Activated T-helper 9 cell treated with anti-CD3 and anti-CD28 coated beads, Interleukin-2, amount 50 U/mL, for 16 hours (primary cell): ENCODE data around the gene CCN2.

Source experiments
- DNase-seq: peaks from one replicate; pipeline ENCODE4 v3.0.0-alpha.2; 2020; ENCODE audit warnings: low read depth

The CCN2 gene

DNA sequence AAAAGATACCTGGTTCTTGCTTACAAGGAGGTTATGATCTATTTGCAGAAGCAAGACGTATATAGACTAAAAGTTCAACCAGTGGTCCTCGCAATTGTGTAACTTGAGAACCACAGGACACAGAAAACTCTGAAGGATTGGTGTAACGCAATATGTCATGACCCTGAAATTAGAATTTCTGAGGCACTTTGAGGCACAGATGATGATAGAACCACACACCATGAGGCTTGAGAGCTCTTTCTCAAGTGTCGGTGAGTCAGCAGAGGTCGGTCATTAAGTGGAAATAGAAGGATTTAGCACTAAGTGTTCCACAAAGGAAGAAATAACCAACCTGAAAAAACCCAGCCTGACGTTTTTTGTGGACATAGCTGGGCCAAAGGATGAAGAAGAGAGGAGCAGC, 15.3 kb upstream of the CCN2 start:
- no peak for DNase-seq

DNA sequence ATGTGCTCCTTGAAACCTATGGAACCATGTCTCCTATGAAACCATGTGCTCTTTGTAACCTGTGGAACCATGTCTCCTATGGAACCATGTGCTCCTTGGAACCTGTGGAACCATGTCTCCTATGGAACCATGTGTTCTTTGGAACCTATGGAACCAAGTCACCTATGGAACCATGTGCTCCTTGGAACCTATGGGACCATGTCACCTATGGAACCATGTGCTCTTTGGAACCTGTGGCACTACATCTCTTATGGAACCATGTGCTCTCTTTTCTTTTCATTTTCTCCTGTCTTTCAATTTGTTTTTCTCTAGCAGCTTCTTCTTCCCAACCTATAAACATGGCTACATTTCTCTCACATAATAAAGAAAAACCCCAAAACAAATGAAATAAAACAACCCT, 11.9 kb upstream of the CCN2 start:
- no peak for DNase-seq

DNA sequence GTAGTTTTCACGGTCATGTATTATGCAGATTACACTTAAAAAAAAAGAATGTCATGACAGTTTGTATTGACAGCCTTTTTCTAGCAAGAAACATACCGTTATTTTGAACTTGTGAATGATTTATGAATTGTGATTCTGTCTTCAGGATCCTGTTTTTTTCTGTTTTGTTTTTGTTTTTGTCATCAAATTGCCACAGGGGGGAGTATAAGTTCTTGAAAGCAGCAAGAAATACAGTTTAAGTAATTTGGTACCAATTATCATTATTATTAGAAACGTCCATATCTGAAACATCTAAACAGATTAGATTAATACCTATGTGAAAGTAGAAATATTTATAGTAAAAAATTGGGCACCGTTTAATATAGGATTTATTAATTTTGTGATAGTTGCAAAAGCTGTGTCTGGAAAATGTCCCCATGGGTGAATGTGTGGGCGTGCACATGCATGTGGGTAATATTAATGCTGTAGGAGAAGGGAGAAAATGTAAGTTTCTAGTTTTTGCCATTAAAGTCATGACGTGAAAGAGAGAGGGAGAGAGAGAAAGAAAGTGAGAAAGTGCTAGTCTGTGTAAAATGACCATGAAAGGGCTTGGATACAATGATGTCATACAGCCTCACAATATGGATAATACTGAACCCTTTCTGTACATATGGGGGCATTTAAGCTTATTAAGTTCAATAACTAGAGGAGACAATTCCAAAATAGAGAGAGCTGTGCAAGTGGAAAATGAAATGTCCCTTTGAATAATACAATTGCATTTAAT, 9.4 kb upstream of the CCN2 start:
- no peak for DNase-seq

DNA sequence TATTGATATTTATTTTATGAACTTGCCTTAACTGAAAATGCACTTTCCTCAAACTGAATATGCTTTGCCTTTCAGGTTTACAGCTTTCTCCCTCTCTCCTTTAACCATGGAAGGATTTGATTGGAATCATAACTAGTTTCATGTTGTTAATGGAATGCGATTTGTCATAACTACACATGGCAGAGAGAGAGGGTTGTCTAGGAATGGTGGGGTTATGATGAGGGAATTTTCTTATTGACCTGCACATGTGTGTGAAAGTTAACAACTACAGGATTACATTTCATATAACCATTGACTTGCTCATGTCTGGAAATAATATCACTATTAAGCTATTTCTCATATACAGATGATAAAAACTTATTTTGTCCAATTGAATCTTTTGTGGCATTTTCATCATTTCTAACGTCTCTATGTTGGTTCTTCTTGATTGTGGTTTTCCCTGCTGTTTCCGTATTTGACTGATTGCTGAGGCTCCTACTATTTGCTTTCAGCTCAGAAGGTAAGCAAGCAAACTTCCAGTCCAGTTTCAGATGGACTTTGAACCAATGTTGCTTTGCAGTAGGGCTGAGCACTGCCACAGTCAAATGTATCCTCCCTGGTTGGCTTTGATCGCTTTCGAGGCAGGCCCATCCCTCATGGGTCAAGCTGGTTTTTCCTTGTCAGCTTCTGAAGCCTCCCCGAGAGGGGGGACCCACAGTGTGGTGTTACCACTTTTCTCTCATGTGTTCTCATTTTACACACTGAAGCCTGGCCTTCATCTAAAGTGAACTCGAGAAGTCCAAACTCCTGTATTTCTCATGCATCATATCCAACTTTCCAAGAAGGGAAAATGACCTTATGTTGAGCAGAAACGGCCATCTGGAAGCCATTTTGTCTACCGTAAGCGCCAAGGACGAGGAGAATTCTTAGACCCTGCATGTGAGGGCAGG, 7.6 kb upstream of the CCN2 start:
- no peak for DNase-seq

GRCh38 chr6:131958095-131958494, 6.9 kb upstream of the CCN2 start:
- DNase-seq = no peak

- DNase-seq = no peak
Observed at GRCh38 chr6:131955876-131956275, 4.7 kb upstream of the CCN2 start.

GRCh38 chr6:131955192-131955591, 4.0 kb upstream of the CCN2 start:
- DNase-seq = no peak

DNA sequence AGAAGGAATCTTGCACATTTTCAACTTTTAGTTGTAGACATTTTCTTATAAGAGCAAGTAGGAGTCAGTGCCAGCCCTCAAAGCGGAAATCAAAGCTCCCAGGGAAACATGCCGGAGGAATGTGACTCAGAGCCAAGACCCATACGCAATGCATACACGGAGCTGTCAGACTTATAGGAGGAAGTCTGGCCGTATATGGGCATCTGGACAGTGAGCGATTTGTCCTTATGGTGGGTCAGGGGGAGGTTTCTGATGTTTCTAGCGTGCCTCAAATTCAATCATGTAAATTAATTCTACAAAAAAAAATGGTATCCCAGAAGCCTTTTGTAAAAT, 3.6 kb upstream of the CCN2 start:
- no peak for DNase-seq

DNA sequence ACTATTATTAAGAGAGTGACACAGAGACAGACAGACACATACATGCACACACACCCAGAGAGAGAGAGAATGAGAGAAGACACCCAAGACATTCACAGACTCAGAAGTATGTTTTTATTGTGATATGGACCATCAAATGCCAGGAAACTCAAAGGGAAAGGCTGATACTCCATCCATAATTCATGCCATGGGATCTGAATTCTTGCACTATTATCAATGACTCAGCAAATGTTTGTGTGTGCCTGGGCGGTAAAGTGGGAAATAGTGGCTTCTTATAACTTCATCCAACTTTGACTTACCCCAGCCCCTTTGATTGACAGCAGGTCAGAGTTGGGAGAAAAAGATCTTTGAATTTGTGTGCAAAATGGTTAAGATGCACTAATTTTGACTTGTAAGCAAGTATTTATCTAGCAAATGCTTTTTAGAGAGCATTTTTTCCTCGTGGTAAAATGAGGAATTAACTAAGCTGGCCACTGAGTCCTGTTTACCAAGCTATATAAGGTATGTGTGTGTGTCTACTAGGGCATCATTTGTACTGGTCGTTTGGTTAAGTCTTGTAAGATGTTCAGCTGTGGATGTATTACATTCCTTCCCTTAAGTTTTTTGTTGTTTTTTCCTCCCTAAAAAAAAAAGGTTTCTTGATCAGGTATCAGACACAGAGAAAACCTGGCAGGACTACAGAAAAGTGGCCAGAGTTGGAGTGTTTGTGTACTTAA, 3.0 kb upstream of the CCN2 start:
- DNase-seq = no peak

DNA sequence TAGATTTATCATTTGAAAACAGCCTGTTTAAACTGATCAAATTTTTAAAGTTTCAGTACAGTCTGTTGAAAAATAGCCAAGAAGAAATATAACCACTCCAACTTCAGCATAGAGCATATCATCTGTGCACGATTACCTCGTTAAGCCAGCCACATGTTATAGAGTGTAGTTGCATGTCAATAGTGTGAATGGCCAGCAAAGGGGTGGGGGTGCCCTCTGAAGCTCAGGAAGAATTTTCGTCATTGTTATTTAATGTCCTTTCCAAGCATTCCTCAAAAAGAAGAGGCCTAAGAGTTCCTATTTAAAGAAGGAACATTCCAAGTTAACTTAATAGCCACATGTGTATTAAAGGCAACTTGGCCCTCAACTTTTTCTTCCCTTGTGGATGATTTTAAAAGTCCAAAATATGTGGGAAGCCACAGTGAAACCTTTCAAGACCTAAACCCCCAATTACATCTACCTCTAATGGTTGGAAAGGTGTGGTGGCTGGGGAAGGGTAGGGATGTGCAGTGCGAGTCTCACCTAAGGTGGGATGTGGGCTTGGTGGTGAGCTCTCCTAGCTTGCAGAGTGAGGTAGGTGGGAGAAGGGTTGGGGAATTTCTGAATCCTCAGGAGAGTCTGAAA, 1.8 kb upstream of the CCN2 start:
- no peak for DNase-seq

DNA sequence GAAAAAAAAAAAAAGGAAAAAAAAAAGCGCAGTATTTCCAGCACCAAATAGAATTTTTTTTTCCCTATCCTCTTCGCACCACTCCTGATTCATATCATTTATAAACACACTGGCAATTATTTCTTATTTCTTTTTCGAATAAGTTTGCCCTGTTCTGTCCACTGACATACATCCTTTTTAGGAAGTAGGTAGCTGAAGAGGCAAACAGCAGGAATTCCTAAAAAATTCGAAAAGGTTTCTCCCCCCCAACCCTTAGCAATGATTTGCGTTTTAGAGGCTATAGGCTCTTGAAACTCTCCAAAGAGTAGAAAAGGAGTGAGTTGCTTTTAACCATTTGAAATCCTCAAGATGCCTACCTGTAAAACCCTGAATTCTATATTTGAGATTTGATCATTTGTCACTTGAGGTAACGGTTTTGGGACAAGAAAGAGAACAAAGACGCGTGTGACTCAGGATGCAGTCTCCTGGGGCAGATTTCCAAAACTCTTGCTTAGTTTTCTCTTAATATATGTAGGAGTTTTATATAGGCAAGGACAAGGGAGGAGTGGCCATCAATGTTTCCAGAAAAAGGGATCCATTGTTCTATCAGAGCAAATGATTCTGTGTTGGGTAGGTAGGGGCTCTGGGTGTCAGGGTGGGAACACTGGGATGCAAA, 531 bp upstream of the CCN2 start:
- no peak for DNase-seq

DNA sequence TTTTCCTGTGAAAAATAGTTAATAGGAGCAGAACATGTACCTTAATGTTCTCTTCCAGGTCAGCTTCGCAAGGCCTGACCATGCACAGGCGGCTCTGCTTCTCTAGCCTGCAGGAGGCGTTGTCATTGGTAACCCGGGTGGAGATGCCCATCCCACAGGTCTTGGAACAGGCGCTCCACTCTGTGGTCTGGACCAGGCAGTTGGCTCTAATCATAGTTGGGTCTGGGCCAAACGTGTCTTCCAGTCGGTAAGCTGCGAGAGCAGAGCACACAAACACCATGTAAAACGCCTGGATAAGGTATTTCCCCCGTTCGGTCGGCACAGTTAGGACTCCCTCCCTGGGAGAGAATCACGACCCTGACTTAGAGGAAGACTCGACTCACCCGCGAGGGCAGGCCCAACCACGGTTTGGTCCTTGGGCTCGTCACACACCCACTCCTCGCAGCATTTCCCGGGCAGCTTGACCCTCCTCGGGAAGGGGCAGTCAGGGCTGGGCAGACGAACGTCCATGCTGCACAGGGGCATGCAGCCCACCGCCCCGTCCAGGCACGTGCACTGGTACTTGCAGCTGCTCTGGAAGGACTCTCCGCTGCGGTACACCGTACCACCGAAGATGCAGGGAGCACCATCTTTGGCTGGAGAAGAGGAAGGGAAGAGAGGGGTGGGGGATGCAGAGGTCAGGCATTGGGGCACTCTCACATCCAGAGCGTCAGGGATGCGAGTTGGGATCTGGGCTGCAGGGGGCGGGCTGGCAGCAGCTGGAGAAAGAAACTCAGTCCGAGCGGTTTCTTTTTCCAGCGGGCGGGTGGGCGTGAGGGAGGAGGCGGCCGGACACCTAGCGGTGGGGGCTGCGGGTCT, 1.0 kb downstream of the CCN2 start:
- no peak for DNase-seq

- no peak for DNase-seq
Observed at GRCh38 chr6:131949620-131949908, 1.6 kb downstream of the CCN2 start.

DNA sequence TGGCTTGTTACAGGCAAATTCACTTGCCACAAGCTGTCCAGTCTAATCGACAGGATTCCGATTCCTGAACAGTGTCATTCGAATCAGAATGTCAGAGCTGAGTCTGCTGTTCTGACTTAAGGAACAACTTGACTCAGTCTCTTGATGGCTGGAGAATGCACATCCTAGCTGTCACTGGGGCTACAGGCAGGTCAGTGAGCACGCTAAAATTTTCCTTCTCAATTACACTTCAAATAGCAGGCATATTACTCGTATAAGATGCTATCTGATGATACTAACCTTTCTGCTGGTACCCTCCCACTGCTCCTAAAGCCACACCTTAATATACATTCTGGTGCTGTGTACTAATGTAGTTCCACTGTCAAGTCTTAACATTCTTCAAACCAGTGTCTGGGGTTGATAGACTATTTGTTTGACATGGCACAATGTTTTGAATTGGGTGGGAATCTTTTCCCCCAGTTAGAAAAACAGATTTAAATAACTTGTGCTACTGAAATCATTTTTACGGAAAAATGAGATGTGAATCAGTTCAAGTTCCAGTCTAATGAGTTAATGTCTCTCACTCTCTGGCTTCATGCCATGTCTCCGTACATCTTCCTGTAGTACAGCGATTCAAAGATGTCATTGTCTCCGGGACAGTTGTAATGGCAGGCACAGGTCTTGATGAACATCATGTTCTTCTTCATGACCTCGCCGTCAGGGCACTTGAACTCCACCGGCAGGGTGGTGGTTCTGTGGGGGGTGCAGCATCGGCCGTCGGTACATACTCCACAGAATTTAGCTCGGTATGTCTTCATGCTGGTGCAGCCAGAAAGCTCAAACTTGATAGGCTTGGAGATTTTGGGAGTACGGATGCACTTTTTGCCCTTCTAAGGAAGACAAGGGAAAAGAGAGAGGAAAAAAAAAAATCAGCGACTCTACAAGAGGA, 2.2 kb downstream of the CCN2 start:
- DNase-seq = no peak

DNA sequence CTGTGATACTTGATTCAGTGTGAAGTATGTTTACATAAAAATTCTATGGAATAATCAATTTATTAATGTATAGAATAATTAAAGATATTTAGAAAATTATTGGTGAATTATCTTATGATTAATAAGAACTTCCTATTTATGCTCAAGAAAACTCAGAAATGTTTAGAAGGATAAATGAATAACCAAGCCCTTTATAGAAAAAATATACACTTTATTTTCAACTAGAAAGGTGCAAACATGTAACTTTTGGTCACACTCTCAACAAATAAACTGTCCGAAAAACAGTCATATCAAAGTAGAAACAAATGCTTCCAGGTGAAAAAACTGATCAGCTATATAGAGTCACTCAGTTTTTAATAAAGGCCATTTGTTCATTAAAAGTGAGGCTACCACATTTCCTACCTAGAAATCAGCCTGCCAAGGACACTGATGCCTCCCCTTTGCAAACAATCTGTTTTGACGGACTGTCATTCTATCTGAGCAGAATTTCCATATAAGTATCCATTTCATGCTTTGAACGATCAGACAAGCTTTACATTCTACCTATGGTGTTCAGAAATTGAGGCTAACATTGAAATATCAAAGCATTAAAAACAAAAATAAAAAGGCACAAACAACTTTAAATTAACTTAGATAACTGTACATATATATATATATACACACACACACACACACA, 3.0 kb downstream of the CCN2 start:
- DNase-seq = no peak

DNA sequence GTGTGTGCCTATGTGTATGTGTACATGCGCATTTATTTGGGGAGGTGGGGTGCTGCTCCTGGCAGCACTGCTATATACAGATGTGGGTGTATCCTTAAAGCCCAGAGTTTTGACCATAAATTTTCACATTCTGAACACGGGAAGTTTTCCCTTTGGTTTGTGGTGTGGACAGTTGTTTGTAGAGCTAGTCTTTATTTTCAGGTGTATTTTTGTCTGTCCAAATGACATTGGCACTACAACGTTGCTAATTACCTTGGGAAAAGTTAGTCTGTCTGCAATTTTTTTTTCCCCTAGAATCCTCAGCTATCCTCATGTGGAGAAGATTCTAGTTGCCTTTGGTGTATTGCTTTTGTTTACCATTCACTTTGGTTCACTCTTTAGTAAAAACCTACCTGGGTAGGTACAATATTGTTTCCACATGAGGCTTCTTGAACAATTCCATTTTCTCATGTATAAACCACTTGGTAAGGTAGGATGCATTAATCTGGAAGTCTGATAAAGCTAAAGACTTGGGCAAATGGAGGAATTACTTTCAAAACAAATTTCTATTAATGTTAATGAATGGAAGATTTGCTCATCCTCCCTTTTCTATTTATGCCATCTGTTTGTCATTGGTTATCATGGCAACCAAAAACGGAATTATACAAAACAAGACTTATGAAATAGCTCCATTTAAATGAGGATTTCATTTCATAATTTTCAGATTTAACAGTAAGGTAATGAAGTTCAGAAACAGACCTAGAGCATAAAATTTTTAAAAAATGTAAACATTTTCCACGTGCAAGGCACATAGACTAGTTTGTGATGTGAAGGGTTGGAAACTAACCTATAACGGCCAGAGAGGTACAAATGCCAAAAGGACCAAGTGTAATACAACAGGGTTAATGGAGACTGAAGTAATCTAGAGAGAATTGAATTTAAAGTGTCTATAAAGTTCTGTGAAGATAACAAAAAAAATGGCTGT, 3.9 kb downstream of the CCN2 start:
- no peak for DNase-seq

GRCh38 chr6:131946404-131946991, 4.7 kb downstream of the CCN2 start:
- DNase-seq = no peak

GRCh38 chr6:131945971-131946370, 5.2 kb downstream of the CCN2 start:
- DNase-seq = no peak
